ENCODE results near the gene CITED4. TPM values are rescaled to one million over a fixed set of nuclear protein-coding genes. Genes with fewer than 3 reads are reported as not detected.

CITED4 gene
- total RNA-seq, 1 donor = 4.6 TPM

- DNase-seq (ENCODE audit: low read depth in 2 of 3, low spot score in 2 of 3) = no peak
These were observed 6.0 kb downstream of the CITED4 start for GRCh38 chr1:40856116-40856515.

GRCh38 chr1:40855513-40855912 is 6.7 kb downstream of the CITED4 start:
- peak in 2 of 3 donors; percentile 26 to 55 for DNase-seq (ENCODE audit: low read depth in 2 of 3, low spot score in 2 of 3)

- DNase-seq (ENCODE audit: low read depth in 2 of 3, low spot score in 2 of 3) = no peak
These were observed 8.3 kb downstream of the CITED4 start for GRCh38 chr1:40853885-40854170.

GRCh38 chr1:40853113-40853884 is 8.9 kb downstream of the CITED4 start:
- no peak for DNase-seq (ENCODE audit: low read depth in 2 of 3, low spot score in 2 of 3)

- DNase-seq (ENCODE audit: low read depth in 2 of 3, low spot score in 2 of 3) = no peak
These were observed 10.5 kb downstream of the CITED4 start for GRCh38 chr1:40851643-40852042.

- peak; percentile 46 to 91 (median 65) for DNase-seq (ENCODE audit: low read depth in 2 of 3, low spot score in 2 of 3)
These were observed 12.2 kb downstream of the CITED4 start for GRCh38 chr1:40849801-40850592.

- peak in 1 of 3 donors; percentile 12 for DNase-seq (ENCODE audit: low read depth in 2 of 3, low spot score in 2 of 3)
These were observed 13.5 kb downstream of the CITED4 start for GRCh38 chr1:40848530-40849189.

- DNase-seq (ENCODE audit: low read depth in 2 of 3, low spot score in 2 of 3) = peak in 1 of 3 donors; percentile 11
These were observed 15.0 kb downstream of the CITED4 start for GRCh38 chr1:40847023-40847745.

GRCh38 chr1:40845895-40846294 is 16.3 kb downstream of the CITED4 start:
- no peak for DNase-seq (ENCODE audit: low read depth in 2 of 3, low spot score in 2 of 3)

- DNase-seq (ENCODE audit: low read depth in 2 of 3, low spot score in 2 of 3) = peak in 2 of 3 donors; percentile 44 to 67
These were observed 17.0 kb downstream of the CITED4 start for GRCh38 chr1:40844887-40845878.

- DNase-seq (ENCODE audit: low read depth in 2 of 3, low spot score in 2 of 3) = no peak
These were observed 18.1 kb downstream of the CITED4 start for GRCh38 chr1:40844079-40844478.

- no peak for DNase-seq (ENCODE audit: low read depth in 2 of 3, low spot score in 2 of 3)
These were observed 19.5 kb downstream of the CITED4 start for GRCh38 chr1:40842691-40843090.

GRCh38 chr1:40842207-40842606 is 20.0 kb downstream of the CITED4 start:
- DNase-seq (ENCODE audit: low read depth in 2 of 3, low spot score in 2 of 3) = no peak

GRCh38 chr1:40841602-40842001 is 20.6 kb downstream of the CITED4 start:
- DNase-seq (ENCODE audit: low read depth in 2 of 3, low spot score in 2 of 3) = no peak

GRCh38 chr1:40840526-40841323 is 21.4 kb downstream of the CITED4 start:
- DNase-seq (ENCODE audit: low read depth in 2 of 3, low spot score in 2 of 3) = peak in 2 of 3 donors; percentile 40 to 80

GRCh38 chr1:40839943-40840335 is 22.2 kb downstream of the CITED4 start:
- no peak for DNase-seq (ENCODE audit: low read depth in 2 of 3, low spot score in 2 of 3)

- no peak for DNase-seq (ENCODE audit: low read depth in 2 of 3, low spot score in 2 of 3)
These were observed 22.9 kb downstream of the CITED4 start for GRCh38 chr1:40838980-40839942.
